Osteocyte (in vitro differentiated cells): Measurements from ENCODE around the gene CNKSR2. TPM values are rescaled to one million over a fixed set of nuclear protein-coding genes. Genes with fewer than 3 reads are reported as not detected.

Experiments used
- DNase-seq: peaks from one replicate; pipeline ENCODE4 v3.0.0; 2021; ENCODE audit warnings: mixed read lengths; ENCODE audit not compliant: unreplicated experiment; ENCODE audit errors: extremely low spot score
- H3K27ac Mint-ChIP-seq: one replicate; pipeline ENCODE4 v1.8.0; 2021; ENCODE audit warnings: mild to moderate bottlenecking, mixed read lengths; ENCODE audit not compliant: unreplicated experiment
- H3K27me3 Mint-ChIP-seq: one replicate; pipeline ENCODE4 v1.8.0; 2021; ENCODE audit warnings: mixed read lengths; ENCODE audit not compliant: unreplicated experiment
- H3K36me3 Mint-ChIP-seq: one replicate; pipeline ENCODE4 v1.8.0; 2021; ENCODE audit warnings: mixed read lengths; ENCODE audit not compliant: unreplicated experiment
- H3K4me1 Mint-ChIP-seq: one replicate; pipeline ENCODE4 v1.8.0; 2021; ENCODE audit warnings: mixed read lengths; ENCODE audit not compliant: unreplicated experiment
- H3K4me3 Mint-ChIP-seq: one replicate; pipeline ENCODE4 v1.8.0; 2021; ENCODE audit warnings: mild to moderate bottlenecking, moderate library complexity, mixed read lengths; ENCODE audit not compliant: unreplicated experiment
- H3K9me3 Mint-ChIP-seq: one replicate; pipeline ENCODE4 v1.8.0; 2021; ENCODE audit warnings: mixed read lengths; ENCODE audit not compliant: unreplicated experiment
- total RNA-seq: library from RNA; stranded (reverse); gene quantifications from 2 replicates; pipeline ENCODE4 v1.2.1, GENCODE V29; 2021
- TF ChIP-seq, protein P1 (sequence below): fragments of 200-600 bp; sonication (generic); IDR thresholded peaks from 2 replicates; pipeline ENCODE4 v1.5.0; 2021; ENCODE audit warnings: antibody characterized with exemption, mild to moderate bottlenecking, moderate library complexity

Gene CNKSR2
- total RNA-seq, 1 donor from 2014 or later: 1.1 TPM

- Mint-ChIP-seq H3K36me3 (no peaks in the 10 kb centered on the region), H3K9me3 (no peaks in the 10 kb centered on the region), H3K4me3 (no peak overlapping the region), H3K4me1 (no peaks in the 10 kb centered on the region), H3K27ac (no peak overlapping the region), H3K27me3 (no peaks in the 10 kb centered on the region)
- TF ChIP-seq, protein P1, sequence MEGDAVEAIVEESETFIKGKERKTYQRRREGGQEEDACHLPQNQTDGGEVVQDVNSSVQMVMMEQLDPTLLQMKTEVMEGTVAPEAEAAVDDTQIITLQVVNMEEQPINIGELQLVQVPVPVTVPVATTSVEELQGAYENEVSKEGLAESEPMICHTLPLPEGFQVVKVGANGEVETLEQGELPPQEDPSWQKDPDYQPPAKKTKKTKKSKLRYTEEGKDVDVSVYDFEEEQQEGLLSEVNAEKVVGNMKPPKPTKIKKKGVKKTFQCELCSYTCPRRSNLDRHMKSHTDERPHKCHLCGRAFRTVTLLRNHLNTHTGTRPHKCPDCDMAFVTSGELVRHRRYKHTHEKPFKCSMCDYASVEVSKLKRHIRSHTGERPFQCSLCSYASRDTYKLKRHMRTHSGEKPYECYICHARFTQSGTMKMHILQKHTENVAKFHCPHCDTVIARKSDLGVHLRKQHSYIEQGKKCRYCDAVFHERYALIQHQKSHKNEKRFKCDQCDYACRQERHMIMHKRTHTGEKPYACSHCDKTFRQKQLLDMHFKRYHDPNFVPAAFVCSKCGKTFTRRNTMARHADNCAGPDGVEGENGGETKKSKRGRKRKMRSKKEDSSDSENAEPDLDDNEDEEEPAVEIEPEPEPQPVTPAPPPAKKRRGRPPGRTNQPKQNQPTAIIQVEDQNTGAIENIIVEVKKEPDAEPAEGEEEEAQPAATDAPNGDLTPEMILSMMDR: no peak
- no peak for DNase-seq
Observed at GRCh38 chrX:21427086-21427485, 52.9 kb downstream of the CNKSR2 start.

DNA sequence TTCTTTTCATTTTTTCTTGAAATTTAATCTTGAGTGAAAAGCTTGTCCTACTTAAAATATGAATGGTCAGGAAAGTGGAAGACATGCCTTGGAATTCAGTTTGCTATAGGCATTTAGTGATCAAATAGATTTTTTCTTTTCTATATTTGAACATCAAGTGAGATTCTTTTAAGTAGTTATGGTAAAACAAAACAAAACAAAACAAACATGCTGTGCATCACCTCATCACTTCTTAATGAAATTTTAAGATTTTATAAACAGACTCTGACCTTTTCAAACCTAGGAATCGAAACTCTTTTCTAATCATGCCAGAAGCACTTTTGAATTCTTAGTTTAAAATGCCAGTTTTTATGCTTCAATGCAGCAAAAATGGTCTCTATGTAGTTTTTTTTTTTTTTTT is 62.8 kb downstream of the CNKSR2 start:
- DNase-seq: no peak
- H3K4me3 Mint-ChIP-seq: no peak overlapping the region
- TF ChIP-seq, protein P1: no peak
- no peaks in the 10 kb centered on the region for H3K9me3 Mint-ChIP-seq
- no peaks in the 10 kb centered on the region for H3K4me1 Mint-ChIP-seq
- H3K27ac Mint-ChIP-seq: no peak overlapping the region
- peaks cover 4% of the 10 kb centered on the region for H3K27me3 Mint-ChIP-seq
- no peaks in the 10 kb centered on the region for H3K36me3 Mint-ChIP-seq

- Mint-ChIP-seq H3K36me3 (no peaks in the 10 kb centered on the region), H3K27me3 (peaks cover 4% of the 10 kb centered on the region), H3K4me1 (no peaks in the 10 kb centered on the region), H3K4me3 (no peak overlapping the region), H3K27ac (no peak overlapping the region), H3K9me3 (no peaks in the 10 kb centered on the region)
- DNase-seq: no peak
- TF ChIP-seq, protein P1: no peak
Observed at GRCh38 chrX:21438792-21439191, 64.6 kb downstream of the CNKSR2 start.

DNA sequence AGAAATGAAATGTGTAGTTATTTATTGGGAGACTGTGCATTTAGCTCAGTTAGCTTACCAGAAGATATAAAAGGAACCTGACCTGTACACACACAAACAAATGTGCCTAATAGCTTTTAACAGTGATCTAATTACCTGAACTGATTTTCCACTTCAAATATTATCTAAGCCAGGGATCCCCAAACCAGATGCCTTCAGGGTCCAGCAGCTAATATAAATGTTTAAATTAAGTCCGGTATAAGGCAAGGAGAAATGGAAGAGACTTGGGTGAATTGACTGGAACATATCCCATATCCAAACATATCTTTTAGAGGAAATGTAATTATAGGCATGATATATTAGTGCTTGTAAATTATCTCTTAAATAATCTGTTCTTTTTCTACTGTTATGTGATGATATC is 66.7 kb downstream of the CNKSR2 start:
- TF ChIP-seq, protein P1: no peak
- Mint-ChIP-seq H3K27me3 (peaks cover 4% of the 10 kb centered on the region), H3K4me3 (no peak overlapping the region), H3K27ac (no peak overlapping the region), H3K9me3 (no peaks in the 10 kb centered on the region), H3K4me1 (no peaks in the 10 kb centered on the region), H3K36me3 (no peaks in the 10 kb centered on the region)
- DNase-seq: no peak

DNA sequence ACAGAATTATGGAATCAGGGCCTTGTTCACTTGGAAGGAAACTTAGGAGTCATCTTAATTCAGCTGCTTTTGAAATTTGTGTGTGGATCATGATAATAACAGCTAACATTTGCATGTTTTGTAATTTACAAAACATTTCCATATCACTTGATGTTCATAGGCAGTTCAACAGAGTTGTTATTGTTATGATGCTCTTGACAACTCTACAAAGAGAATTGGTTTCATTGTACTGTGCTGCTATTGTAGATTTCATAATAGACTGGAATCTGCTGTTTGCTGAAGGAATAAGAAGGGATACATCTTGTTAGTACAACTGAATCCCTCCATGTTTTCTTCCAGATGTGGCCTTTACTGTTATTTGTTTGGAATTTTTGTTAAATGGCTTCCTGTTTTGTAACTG is 83.5 kb downstream of the CNKSR2 start:
- H3K4me3 Mint-ChIP-seq: no peak overlapping the region
- no peak overlapping the region for H3K27ac Mint-ChIP-seq
- no peaks in the 10 kb centered on the region for H3K4me1 Mint-ChIP-seq
- H3K9me3 Mint-ChIP-seq: no peaks in the 10 kb centered on the region
- no peaks in the 10 kb centered on the region for H3K36me3 Mint-ChIP-seq
- DNase-seq: no peak
- TF ChIP-seq, protein P1: no peak
- peaks cover 2% of the 10 kb centered on the region for H3K27me3 Mint-ChIP-seq
